Ecto neural progenitor cell (in vitro differentiated cells): ENCODE measurements around the gene PIK3CG.
"Not testable (repeated sequence)": the region's sequence is repeated elsewhere in the genome, so short reads cannot be mapped to it uniquely, and the experiment has no call there.

Experiments
- DNase-seq: peaks from one replicate; pipeline ENCODE4 v3.0.0-alpha.2; 2018; ENCODE audit warnings: low spot score

PIK3CG gene

DNA sequence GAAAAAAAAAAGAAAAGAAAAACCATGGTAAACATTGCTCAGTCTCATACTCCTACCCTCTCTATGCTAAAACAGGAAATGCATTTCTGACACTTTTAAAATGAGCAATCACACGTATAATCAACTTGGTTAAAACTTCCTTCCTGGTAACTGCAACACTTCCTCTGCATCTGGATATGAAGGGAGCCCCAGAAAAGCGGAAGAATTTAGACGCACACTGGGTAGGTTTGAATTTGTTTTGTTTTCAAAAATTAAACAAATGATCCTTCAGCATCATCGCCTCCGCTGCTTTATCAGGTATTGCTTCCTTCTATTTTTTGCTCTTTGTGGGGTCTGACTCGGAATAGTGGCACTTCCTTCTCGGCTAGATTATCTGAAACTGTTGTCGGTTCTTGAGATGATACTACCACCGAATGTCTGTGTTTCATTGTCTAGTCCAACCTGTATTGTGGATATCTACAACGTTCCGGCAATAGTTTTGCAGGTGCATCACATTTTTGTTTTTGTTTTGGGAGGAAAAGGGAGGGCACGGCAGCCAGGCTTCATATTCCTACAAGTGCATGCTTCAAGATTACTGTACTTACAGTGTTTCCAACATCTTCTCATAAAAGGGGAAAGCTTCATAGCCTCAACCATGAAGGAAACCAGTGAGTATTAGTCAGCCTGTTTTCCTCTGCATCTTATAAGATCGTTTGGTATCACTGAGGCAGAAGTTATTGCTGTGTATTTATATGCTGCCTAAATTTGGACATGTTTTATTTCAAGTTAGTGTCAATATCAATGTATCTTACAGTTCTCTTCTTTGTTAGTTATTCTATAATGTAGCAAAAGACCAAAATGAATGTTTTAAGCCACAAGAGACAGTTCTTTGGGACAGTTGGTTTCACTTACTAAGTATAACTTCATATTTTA, at the start of gene PIK3CG:
Gene PIK3CG (plus strand): TSS at position 153 of the 912 bp plus-strand sequence. CDS start 2,280 bp downstream, outside the sequence.
- no peak for DNase-seq

DNA sequence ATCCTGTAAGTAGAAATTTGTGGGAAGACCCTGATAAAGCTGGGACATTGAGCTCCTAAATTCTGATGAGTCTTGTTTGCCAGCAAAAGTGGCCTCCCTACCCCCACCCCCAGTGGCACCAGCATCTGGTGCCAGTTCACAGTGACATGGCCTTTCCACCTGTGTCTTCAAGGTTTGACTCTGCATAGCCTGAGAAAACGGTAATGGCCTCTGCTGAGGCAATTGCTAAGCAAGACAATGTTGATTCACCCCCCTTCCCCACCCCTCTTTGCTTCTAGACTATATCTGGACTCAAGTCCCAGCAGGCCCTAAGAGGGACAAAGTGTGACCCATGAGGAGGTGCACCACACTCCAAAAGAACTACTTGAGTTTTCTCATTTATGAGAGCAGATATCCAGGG, 48.0 kb upstream of the PIK3CG start:
- no peak for DNase-seq

DNA sequence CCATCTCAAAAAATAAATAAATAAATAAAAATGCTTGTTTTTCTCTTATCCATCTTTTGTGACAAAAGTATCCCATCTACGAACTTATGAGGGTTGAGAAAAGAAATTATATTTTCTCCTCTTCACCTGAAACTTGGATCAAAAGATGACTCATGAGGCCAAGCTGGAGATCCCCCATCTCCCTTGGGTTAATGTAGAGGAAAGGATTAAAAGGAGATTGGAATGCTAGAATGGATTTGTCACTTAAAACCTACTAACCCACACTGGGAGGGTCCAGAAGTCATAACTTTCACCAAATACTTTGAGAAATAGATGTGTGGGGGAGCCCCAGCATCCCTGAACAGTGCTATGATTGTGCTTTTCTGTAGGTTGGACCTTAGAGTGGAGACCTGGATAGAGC, 46.3 kb upstream of the PIK3CG start:
- DNase-seq = no peak

DNA sequence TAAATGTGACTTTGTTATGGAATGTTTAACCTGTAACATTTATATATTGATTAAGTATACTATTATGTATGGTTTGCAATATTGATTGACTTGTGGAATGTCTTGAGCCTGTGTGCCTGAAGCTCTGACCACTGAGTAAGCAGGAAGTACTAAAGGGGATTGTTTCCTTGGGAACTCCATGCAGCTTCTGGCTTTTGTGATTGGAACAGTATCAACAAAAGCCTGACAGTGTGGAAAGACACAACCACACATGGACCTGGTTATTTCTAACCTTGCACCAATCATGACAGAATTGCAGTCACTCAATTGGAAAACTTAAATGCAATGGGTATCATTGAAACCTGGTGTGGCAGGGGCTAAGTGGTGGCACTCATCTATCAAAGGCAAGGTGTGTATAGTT, 45.5 kb upstream of the PIK3CG start:
- DNase-seq = no peak

DNA sequence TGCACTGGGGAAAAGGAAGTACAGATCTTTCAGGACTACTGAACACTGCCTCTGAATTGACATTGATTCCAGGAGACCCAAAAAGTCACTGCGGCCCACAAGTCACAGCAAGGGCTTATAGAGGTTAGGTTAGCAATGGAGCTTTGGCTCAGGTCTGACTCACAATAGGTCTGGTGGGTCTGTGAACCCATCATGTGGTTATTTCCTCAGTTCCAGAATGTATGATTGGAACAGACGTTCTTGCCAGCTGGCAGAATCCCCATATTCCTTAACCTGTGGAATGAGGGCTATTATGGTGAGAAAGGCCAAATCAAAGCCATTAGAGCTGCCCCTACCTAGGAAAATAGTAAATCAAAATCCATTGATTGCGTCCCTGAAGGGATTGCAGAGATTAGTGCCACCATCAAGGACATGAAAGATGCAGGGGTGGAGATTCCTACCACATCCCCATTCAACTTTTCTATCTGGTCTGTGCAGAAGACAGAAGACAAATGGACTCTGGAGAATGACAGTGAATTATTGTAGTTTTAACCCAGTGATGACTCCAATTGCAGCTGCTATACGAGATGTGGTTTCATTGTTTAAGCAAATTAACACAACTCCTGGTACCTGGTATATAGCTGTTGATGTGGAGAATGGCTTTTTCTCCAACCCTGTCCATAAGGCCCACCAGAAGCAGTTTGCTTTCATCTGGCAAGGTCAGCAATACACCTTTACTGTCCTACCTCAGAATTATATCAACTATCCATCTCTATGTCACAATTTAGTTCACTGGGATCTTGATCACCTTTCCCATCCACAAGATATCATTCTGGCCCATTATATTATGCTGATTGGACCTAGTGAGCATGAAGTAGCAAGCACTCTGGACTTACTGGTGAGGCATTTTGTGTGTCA, 44.5 kb upstream of the PIK3CG start:
- no peak for DNase-seq

DNA sequence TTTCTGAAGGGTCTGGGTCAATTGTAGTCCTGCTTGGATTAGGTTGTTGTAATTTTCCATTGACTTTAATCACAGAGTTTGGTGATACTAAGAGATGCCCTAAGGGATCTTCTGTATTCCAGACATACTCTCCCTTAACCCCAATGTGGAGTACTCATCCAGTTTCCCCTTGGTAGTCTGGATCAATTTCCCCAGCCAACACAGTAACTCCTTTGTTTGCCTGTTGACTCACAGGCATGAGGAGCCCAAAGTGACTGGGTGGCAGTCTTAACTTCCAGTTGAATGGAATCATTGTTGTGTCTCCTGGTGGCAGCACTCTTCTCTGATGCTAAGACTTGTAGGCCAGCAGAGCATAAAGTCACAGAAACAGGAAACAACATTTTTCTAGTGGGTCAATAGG, 41.5 kb upstream of the PIK3CG start:
- no peak for DNase-seq

DNA sequence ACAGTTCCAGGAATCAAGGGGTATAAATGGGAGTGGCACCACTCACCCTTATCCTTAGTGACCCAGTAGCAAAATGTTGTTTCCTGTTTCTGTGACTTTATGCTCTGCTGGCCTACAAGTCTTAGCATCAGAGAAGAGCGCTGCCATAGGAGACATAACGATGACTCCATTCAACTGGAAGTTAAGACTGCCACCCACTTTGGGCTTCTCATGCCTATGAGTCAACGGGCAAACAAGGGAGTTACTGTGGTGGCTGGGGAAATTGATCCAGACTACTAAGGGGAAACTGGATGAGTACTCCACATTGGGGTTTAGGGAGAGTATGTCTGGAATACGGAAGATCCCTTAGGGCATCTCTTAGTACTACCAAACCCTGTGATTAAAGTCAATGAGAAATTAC, 40.6 kb upstream of the PIK3CG start:
- no peak for DNase-seq

DNA sequence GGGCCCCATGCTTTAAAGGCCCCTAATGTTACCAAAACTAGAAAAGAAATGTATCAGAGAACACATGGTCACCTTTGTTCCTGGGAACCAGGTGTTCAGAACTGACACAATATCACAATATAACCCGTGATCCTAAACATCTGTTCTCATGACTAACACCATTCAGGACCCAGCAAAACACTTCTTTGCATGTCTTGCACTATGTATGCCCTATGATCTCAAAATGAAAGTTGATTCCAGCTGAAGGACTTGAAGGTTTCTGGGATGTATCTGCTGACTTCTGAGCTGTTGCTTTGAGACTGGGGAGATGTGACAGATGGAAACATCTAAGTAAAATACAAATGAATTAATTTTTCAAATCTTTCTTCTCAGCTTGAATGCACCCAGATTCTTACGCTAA, 37.5 kb upstream of the PIK3CG start:
- DNase-seq = no peak

DNA sequence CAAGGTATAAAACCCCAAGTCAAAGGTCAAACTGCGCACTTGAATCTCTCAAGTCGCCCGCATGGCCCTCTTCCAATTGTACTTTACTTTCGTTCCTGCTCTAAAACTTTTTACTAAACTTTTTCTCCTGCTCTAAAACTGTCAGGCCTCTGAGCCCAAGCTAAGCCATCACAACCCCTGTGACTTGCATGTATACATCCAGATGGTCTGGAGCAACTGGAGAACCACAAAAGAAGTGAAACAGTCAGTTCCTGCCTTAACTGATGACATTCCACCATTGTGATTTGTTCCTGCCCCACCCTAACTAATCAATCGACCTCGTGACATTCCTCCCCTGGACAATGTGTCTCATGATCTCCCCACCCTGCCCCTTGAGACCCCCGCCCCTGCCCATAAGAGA, 35.6 kb upstream of the PIK3CG start:
- DNase-seq = no peak

DNA sequence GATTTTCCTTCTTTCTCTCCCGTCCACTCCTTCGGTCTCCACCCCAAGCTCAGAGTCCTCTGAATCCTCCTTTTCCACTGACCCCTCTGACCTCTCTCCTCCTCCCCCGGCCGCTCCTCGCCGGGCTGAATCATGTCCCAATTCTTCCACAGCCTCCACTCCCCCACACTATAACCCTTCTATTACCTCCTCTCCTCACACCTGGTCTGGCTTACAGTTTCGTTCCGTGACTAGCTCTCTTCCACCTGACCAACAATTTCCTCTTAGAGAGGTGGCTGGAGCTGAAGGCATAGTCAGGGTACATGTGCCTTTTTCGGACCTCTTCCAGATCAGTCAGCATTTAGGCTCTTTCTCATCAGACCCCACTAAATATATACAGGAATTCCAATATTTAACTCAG, 34.2 kb upstream of the PIK3CG start:
- DNase-seq = peak; percentile 1

DNA sequence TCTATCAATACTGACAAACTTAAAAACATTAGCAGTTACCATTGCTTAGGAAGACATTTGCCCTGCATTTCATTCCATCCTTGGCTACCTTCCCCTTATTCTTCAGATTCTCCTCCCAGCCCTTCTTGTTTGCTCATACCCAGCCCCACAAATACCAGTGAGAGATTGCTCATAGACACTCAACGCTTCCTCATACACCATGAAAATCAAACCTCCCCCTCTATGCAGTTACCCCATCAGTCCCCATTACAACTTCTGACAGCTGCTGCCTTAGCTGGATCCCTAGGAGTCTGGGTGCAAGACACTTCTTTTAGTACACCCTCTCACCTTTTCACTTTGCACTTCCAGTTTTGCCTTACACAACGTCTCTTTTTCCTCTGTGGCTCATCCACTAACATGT, 28.3 kb upstream of the PIK3CG start:
- DNase-seq = no peak

DNA sequence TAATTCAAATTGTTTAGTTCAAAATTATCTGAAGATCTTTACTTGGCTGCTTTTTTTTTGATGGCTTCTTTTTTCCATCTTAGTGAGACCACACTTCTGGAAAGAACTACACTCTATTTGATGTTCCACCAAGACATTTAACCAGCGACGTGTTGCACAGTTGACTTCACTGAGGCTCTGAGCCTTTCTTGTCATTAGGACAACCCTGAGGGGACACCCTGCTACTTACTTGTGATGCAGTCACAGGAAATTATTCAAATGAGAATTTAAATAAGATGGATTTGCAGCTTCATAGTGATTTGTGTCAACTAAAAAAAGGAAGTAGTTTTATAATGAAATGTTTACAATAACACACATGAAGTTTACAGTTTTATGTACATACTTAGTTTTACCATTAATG, 25.6 kb upstream of the PIK3CG start:
- DNase-seq = no peak

DNA sequence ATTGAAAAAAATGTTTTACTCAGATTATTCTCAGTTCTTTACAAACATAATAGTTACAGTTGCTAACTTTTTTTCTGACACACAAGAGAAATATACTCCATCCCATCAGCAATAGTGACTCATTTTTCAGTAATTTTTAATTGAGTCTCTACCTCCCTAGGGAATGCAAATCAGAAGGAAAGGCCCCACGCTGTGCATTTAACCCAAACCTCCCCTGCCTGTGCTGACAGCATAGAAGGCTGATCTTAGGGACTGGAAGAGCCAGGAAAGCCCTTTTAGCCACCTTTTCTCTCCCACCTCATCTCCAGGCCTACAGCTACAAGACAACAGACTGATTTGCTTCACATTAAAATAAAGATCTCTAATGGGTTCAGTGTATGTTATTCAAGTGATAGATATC, 24.7 kb upstream of the PIK3CG start:
- no peak for DNase-seq

DNA sequence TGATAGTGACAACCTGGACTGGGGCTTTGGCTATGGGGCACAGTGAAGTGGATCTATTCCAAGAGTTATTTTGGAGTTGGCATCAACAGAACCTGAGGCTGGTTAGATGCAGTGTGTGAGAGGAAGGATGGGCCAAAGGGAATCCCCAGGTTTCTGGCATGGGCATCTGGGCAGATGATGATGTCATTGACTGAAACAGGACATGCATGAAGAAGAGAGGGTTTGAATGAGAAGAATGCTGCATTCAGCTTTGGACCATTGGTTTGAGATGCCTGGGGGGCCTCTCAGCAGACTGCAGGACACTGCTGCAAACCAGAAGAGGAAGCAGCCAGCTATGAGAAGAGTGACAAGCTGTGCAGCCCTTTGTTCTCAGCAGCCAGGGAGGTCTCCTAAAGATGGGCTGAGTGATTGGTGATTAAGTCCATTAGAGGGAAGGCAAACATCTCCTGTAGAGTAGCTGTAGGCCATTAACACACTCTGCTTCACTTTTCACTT, 23.1 kb upstream of the PIK3CG start:
- DNase-seq = peak; percentile 39

DNA sequence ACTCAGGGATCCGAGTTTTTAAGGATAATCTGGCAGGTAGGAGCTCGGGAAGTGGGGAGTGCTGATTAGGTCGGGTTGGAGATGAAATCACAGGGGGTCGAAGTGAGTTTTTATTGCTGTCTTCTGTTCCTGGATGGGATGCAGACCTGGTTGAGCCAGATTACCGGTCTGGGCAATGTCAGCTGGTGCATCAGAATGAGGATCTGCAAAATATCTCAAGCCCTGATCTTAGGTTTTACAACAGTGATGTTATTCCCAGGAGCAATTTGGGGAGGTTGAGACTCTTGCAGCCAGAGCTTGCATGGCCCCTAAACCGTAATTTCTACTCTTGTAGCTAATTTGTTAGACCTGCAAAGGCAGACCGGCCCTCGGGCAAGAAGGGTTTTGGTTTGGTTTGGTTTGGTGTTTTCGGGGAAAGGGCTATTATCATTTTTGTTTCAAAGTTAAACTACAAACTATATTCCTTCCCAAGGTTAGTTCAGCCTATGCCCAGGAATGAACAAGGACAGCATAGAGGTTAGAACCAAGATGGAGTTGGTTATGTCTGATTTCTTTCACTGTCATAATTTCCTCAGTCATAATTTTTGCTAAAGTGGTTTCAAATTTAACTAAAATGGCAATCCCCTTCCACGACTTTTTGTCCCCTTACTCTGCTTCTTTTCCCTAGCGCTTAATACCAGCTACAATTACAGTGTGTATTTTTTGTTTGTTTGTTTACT, 20.6 kb upstream of the PIK3CG start:
- peak; percentile 13 for DNase-seq

DNA sequence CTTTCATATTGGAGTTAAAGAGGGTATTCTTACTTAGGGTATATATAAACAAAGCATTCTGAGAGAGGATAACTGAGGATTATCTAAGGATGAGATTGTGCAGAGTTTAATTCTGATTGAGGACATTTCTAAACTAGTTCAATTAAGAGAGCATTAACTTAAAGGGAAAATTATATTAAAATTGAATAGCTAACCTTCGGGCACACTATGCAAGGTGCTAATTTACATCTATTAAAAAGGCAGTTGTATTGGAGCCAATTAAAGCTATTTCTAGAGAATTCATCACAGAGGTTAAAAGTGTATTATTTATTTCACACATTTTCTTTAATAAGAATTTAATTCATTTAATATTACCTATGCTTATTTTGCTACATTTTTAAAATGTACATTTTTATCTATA, 17.0 kb upstream of the PIK3CG start:
- no peak for DNase-seq

DNA sequence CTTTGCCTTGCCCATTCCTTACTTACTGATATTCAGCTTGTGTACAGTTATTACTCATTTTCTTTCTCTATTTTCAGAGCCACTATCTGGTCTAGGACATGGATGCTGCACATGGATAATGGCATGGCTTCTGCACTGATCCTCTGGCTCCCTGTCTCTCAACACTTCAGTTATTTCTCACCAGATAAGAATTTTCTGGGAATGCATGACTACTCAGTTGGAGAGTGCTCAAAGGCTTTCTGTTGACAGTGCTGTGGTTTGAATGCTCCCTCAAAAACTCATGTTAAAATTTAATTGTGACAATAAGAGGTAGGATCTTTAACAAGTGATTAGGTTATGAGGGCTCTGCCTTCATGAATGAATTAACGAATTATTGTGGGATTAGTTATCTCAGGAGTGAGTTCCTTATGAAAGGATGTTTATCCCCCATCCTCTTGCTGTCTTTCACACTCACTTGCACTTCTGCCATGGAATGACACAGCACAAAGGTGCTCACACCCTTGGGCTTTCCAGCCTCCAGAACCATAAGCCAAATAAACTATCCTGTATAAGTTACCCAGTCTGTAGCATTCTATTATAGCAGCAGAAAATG, 16.1 kb upstream of the PIK3CG start:
- no peak for DNase-seq

DNA sequence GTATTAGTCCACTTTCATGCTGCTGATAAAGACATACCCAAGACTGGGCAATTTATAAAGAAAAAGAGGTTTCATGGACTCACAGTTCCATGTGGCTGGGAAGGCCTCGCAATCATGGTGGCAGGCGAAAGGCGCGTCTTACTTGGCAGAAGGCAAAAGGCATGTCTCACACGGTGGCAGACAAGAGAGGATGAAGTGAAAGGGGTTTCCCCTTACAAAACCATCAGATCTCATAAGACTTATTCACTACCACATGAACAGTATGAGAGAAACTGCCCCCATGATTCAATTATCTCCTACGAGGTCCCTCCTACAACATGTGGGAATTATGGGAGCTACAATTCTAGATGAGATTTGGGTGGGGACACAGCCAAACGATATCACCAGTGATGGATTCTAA, 13.4 kb upstream of the PIK3CG start:
- DNase-seq = not testable (repeated sequence)

DNA sequence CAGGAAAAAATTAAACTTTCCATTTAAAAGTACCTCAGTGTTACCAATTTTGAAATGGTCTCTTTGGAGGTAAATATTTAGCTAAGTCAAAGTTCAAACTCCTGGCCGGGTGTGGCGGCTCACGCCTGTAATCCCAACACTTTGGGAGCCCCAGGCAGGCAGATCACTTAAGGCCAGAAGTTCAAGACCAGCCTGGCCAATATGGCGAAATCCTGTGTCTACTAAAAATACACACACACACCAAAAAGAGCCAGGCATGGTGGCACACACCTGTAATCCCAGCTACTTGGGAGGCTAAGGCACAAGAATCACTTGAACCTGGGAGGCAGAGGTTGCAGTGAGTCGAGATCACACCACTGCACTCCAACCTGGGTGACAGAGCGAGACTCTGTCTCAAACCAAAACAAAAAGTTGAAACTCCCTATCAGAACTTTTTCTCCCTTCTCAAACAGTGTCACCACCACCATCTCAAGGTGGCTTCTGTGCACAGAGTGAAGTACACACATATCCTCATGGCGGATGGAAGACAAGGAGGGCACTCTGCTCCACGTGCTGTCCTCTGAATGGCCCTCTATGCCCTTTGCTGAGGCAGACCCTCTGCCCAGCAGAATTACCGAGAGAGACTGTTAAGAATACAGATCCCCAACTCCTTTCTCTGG, 11.7 kb upstream of the PIK3CG start:
- DNase-seq = no peak

DNA sequence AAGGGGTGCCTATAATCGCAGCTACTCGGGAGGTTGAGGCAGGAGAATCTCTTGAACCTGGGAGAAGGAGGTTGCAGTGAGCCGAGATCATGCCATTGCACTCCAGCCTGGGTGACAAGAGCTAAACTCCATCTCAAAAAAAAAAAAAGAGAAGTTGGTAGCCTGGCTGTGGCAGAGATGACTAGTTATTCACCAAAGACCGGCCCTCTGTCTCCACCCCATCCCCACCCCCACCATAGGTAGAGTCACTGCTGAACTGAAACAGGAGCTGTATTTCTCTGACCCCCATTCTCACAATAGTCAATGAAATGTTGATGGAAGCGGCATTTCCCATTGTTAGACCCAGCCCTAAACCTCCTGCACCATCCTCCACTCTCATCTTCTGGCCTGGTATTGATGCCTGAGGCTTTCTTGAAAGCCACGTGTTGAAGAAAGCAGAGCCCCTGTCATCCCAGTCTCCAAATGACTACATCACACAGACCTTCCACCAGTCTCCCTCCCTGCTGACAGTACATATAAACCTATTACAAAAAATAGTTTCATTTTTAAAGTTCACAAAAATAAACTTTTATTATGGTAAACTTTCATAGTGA, 9.4 kb upstream of the PIK3CG start:
- DNase-seq = no peak
